K562 (cell line): ENCODE measurements around the gene GTF2I. TPM values are rescaled to one million over a fixed set of nuclear protein-coding genes. Genes with fewer than 3 reads are reported as not detected.

Experiments
- ATAC-seq: fragments of 200-7000 bp; cut with Tn5 transposase; 3 replicates; pipeline ENCODE4 v1.9.1; 2020; ENCODE audit warnings: moderate library complexity
- BruUV-seq: library from RNA; stranded (reverse); fragments of 400-500 nt; replicated peaks from 2 replicates; lab custom pipeline; 2021; lab: Mats Ljungman, UMichigan
- CTCF ChIA-PET: fragments of 300-600 bp; formaldehyde crosslinking; extraction: SDS; loops from one replicate; lab custom pipeline; 2021; ENCODE audit warnings: low intra/inter-chr PET ratio; lab: Yijun Ruan, JAX
- POLR2A ChIA-PET: fragments of 300-600, 350-650 bp; sonication (Branson Sonifier 250); formaldehyde crosslinking; extraction: SDS; loops from one replicate; lab custom pipeline; 2021; ENCODE audit warnings: antibody characterized with exemption, inconsistent platforms; lab: Yijun Ruan, JAX
- DNase-seq, 4 experiments: peaks; one replicate each; pipeline versions ENCODE4 v3.0.0 to v3.0.0-alpha.2; 2011 to 2018; ENCODE audit warnings: low spot score in 3 of 4, mixed read lengths in 3 of 4; ENCODE audit errors: extremely low read depth in 1 of 4
- FAIRE-seq: peaks from 2 replicates; lab custom pipeline; 2011; peaks lifted over from hg19 to GRCh38; lab: Jason Lieb, UNC
- H2AFZ ChIP-seq: 2 replicates; pipeline ENCODE4 v1.6.0; 2011; ENCODE audit warnings: low read depth, low read length, control low read depth, inconsistent platforms
- H3K27ac ChIP-seq: fragments of 200-600 bp; 3 replicates; pipeline ENCODE4 v1.8.0; 2011; ENCODE audit warnings: low read depth, mild to moderate bottlenecking, control low read depth, inconsistent platforms, low read length, moderate library complexity, mixed read lengths; ENCODE audit errors: extremely low read depth
- H3K27me3 ChIP-seq, 2 experiments: fragments of 300-600 bp in 1 of 2; 2 replicates in 1 of 2; 3 replicates in 1 of 2; pipeline versions ENCODE4 v1.6.0 to v1.8.0; 2011; ENCODE audit warnings: inconsistent platforms in 2 of 2, low read length in 2 of 2, mild to moderate bottlenecking in 1 of 2, mixed read lengths in 1 of 2, moderate library complexity in 1 of 2; ENCODE audit not compliant: control insufficient read depth in 2 of 2, insufficient read depth in 2 of 2
- H3K36me3 ChIP-seq: fragments of 300-600 bp; 3 replicates; pipeline ENCODE4 v1.8.0; 2011; ENCODE audit warnings: mild to moderate bottlenecking, low read length, inconsistent platforms; ENCODE audit not compliant: control insufficient read depth, insufficient read depth
- H3K4me1 ChIP-seq, 2 experiments: fragments of 200-600 bp in 1 of 2; replicated peaks in 1 of 2; 2 replicates in 1 of 2; 3 replicates in 1 of 2; pipeline versions ENCODE4 v1.5.1 to v1.8.0; 2011; ENCODE audit warnings: inconsistent platforms in 2 of 2, low read length in 2 of 2, mild to moderate bottlenecking in 1 of 2, mixed read lengths in 1 of 2, moderate library complexity in 1 of 2; ENCODE audit not compliant: control insufficient read depth in 2 of 2, insufficient read depth in 2 of 2
- H3K4me2 ChIP-seq: 2 replicates; pipeline ENCODE4 v1.6.1; 2011; ENCODE audit warnings: low read length, control low read depth, inconsistent platforms, mixed read lengths; ENCODE audit not compliant: insufficient read depth
- H3K4me3 ChIP-seq: fragments of 200-600 bp; sonication (generic), shearing (Covaris generic); 2 replicates; pipeline ENCODE4 v1.5.1; 2016; ENCODE audit warnings: control low read depth, inconsistent platforms
- H3K79me2 ChIP-seq: fragments of 200-600 bp; 3 replicates; pipeline ENCODE4 v1.8.0; 2011; ENCODE audit warnings: low read length, inconsistent platforms; ENCODE audit not compliant: control insufficient read depth, insufficient read depth
- H3K9ac ChIP-seq, 2 experiments: 2 replicates each; pipeline versions ENCODE4 v1.6.0 to v1.6.1; 2011; ENCODE audit warnings: low read depth in 2 of 2, low read length in 2 of 2, control low read depth in 1 of 2, inconsistent platforms in 1 of 2, mild to moderate bottlenecking in 1 of 2, mixed read lengths in 1 of 2; ENCODE audit not compliant: insufficient read depth in 1 of 2
- H3K9me1 ChIP-seq: one replicate; pipeline ENCODE4 v1.6.0; 2011; ENCODE audit warnings: inconsistent platforms, mild to moderate bottlenecking, low read length, moderate library complexity; ENCODE audit not compliant: control insufficient read depth, insufficient read depth
- H3K9me3 ChIP-seq: replicated peaks from 2 replicates; pipeline ENCODE4 v1.5.1; 2011; ENCODE audit warnings: low read depth, low read length, inconsistent platforms; ENCODE audit not compliant: control insufficient read depth, insufficient read depth
- H4K20me1 ChIP-seq: replicated peaks from 2 replicates; pipeline ENCODE4 v1.6.1; 2011; ENCODE audit warnings: low read length, inconsistent platforms, mixed read lengths; ENCODE audit not compliant: control insufficient read depth, insufficient read depth
- BHLHE40 ChIP-seq: IDR thresholded peaks from 2 replicates; pipeline ENCODE4 v1.6.1; 2011; ENCODE audit warnings: low read length, improper control_type of control experiment
- ELK3 ChIP-seq: fragments of 450-650 bp; formaldehyde crosslinking; IDR thresholded peaks from 2 replicates; pipeline ENCODE4 v1.4.0; 2020; ENCODE audit warnings: mild to moderate bottlenecking
- GABPA ChIP-seq: fragments of 200-800 bp; sonication (Bioruptor generic); conservative IDR thresholded peaks from 2 replicates; pipeline ENCODE4 v1.6.1; 2016; ENCODE audit warnings: low read depth, missing genetic modification characterization, missing compliant biosample characterization
- HDAC1 ChIP-seq, 2 experiments: fragments of 450-650 bp; IDR thresholded peaks; 2 replicates each; pipeline ENCODE4 v1.6.1; 2016 to 2017; ENCODE audit warnings: inconsistent platforms in 1 of 2, mild to moderate bottlenecking in 1 of 2, moderate library complexity in 1 of 2
- HMGN3 ChIP-seq: IDR thresholded peaks from 2 replicates; pipeline ENCODE4 v1.6.1; 2011; ENCODE audit warnings: borderline replicate concordance, low read depth, mild to moderate bottlenecking, mixed read lengths, low read length; ENCODE audit not compliant: insufficient read length; ENCODE audit errors: extremely low read depth
- HNRNPL ChIP-seq: fragments of 200-400 bp; formaldehyde crosslinking; IDR thresholded peaks from 2 replicates; pipeline ENCODE4 v1.6.1; 2017; ENCODE audit warnings: low read depth, mild to moderate bottlenecking, low read length
- HOXB6 ChIP-seq: fragments of 250-450 bp; sonication (Bioruptor Pico); IDR thresholded peaks from 2 replicates; pipeline ENCODE4 v1.5.1; 2022; ENCODE audit warnings: mild to moderate bottlenecking, borderline replicate concordance
- L3MBTL2 ChIP-seq: fragments of 450-650 bp; IDR thresholded peaks from 2 replicates; pipeline ENCODE4 v1.6.1; 2016; ENCODE audit warnings: mild to moderate bottlenecking, moderate library complexity
- MEIS2 ChIP-seq: fragments of 450-650 bp; IDR thresholded peaks from 2 replicates; pipeline ENCODE4 v1.6.1; 2014; ENCODE audit warnings: mild to moderate bottlenecking; ENCODE audit not compliant: partially characterized antibody
- RNF2 ChIP-seq: sonication (generic); IDR thresholded peaks from 2 replicates; pipeline ENCODE4 v1.6.1; 2016
- VEZF1 ChIP-seq: fragments of 200-800 bp; sonication (Bioruptor generic); IDR thresholded peaks from 2 replicates; pipeline ENCODE4 v1.6.1; 2017; ENCODE audit warnings: missing genetic modification characterization, missing compliant biosample characterization
- ZBTB33 ChIP-seq: sonication (generic); formaldehyde crosslinking; IDR thresholded peaks from 2 replicates; pipeline ENCODE4 v1.8.1; 2023; ENCODE audit warnings: mild to moderate bottlenecking, missing genetic modification reagents
- ZNF263 ChIP-seq: sonication (generic); formaldehyde crosslinking; IDR thresholded peaks from 2 replicates; pipeline ENCODE4 v1.8.0; 2022; ENCODE audit warnings: mild to moderate bottlenecking, missing genetic modification reagents, borderline replicate concordance
- ZNF695 ChIP-seq: fragments of 450-650 bp; formaldehyde crosslinking; IDR thresholded peaks from 2 replicates; pipeline ENCODE4 v1.4.0; 2020; ENCODE audit warnings: mild to moderate bottlenecking, moderate library complexity
- ZSCAN29 ChIP-seq: fragments of 450-650 bp; IDR thresholded peaks from 2 replicates; pipeline ENCODE4 v1.6.1; 2017
- WGBS: fragments of 100-300 bp; shearing (Covaris generic); methylation state at CpG from one replicate; pipeline ENCODE4 v1.1.6; 2016; ENCODE audit warnings: low coverage, mixed read lengths; ENCODE audit not compliant: insufficient coverage; ENCODE audit errors: missing lambda C conversion rate; 5-methylcytosine and 5-hydroxymethylcytosine counted together
- in situ Hi-C: fragments of 300-500 bp; cut with MboI; formaldehyde crosslinking; loops from 4 replicates; pipeline ENCODE4 v1.15.0; 2018; ENCODE audit warnings: inconsistent platforms, mixed read lengths
- intact Hi-C: fragments of 100-400 bp; cut with micrococcal nuclease; formaldehyde crosslinking; loops from 2 replicates; pipeline ENCODE4 v1.14.2; 2022
- polyA plus RNA-seq, 8 experiments: library from polyadenylated mRNA; depleted of rRNA in 4 of 8; stranded (reverse) in 5 of 8; unstranded in 3 of 8; fragments of >200 nt; fragmentation: Nextera tagmentation in 2 of 8; fragmentation: Illumina TruSeq in 1 of 8; extraction: Ambion mirVana in 2 of 8; extraction: Trizol in 1 of 8; gene quantifications; 2 replicates each; pipeline versions ENCODE4 v1.2.1 to v1.2.3, GENCODE V29; 2011 to 2014; ENCODE audit warnings: inconsistent platforms in 1 of 8, missing spikeins in 1 of 8
- total RNA-seq, 7 experiments: library from RNA; depleted of rRNA in 6 of 7; stranded (reverse); fragments of >200 nt in 6 of 7; fragmentation: Illumina TruSeq in 2 of 7; extraction: Trizol in 2 of 7; gene quantifications; 2 replicates each; pipeline versions ENCODE4 v1.2.1 to v1.2.3, GENCODE V29; 2011 to 2021; ENCODE audit warnings: low replicate concordance in 1 of 7

The GTF2I gene
- total and polyA plus RNA-seq, 9 of the 15 experiments (the other 6 are each of a cell fraction or from before 2014, with no cell fraction given) = 8.4 to 161 (median 90.0) TPM

DNA sequence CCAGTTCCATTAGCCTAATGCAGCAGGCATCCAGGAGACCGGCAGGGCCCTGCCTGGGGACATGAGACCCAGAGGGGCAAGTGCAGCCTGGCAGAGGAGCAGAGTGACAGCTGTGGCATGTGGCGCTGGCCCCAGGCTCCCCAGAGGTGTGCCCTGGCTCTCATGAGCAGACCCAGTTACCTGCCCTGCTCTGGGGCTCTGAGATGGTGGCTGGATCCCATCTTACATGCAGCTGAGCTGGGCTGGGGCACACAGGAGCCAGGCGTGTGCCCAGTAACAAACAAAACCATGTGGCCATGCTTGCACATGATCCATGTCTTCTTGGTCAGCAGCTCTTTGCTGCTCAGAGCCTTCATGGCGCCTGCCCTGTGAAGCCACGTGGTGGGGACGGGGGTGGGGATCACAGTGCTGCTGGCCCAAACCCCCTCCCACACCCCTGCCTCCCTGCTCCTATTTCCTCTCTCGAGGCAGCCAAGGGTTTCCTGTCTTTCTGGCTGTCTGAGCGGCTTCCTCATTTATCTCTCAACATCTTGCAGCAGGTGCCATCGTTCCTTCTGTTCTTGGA is 40.3 kb upstream of the GTF2I start:
- FAIRE-seq (no peak), DNase-seq (peak; percentile 39 to 46 (median 44)), ATAC-seq (peak; percentile 57)
- no TSS peak for BruUV-seq
- Histone ChIP-seq H3K4me1 (peaks cover 14 to 19% of the 10 kb centered on the region in 2 experiments), H3K36me3 (no peaks in the 10 kb centered on the region), H3K4me3 (no peak overlapping the region), H3K9me1 (no peaks in the 10 kb centered on the region), H3K27ac (peak overlapping the region; percentile 37; the same call in 1 of the 3 replicates), H3K9me3 (no peaks in the 10 kb centered on the region), H3K4me2 (peak overlapping the region; percentile 35), H3K9ac (peak overlapping the region; percentile 31 to 82; a peak in 3 of 4 replicates), H3K79me2 (no peaks in the 10 kb centered on the region), H3K27me3 (no peaks in the 10 kb centered on the region), H2AFZ (peak overlapping the region; percentile 95), H4K20me1 (no peaks in the 10 kb centered on the region)
- in situ Hi-C loops = no loop called here
- intact Hi-C loops = no loop called here
- 31% methylated on average over 9 of the region's 9 CpGs for WGBS
- ChIA-PET POLR2A (no interaction called here), CTCF (no interaction called here)
- TF ChIP-seq HNRNPL = no peak
- TF ChIP-seq ZNF263 = no peak
- no peak for TF ChIP-seq HOXB6 (CRISPR knock-in tag)
- peak; percentile 85 for TF ChIP-seq L3MBTL2
- TF ChIP-seq HDAC1 (IDR thresholded peaks at IDR 0.05) = no peak
- TF ChIP-seq ZBTB33 (CRISPR knock-in tag) = 0 out of 2 replicates have a peak, but pooled peaks have one; percentile 21
- no peak; the same call in 1 of the 2 replicates for TF ChIP-seq RNF2
- TF ChIP-seq ZNF695 (CRISPR knock-in tag) = 0 out of 2 replicates have a peak, but pooled peaks have one; percentile 32
- TF ChIP-seq GABPA (tag) = 0 out of 2 replicates have a peak, but pooled peaks have one; percentile 18
- peak; percentile 4 for TF ChIP-seq HMGN3
- TF ChIP-seq ZSCAN29 = no peak
- TF ChIP-seq BHLHE40 = peak; percentile 11; the same call in 1 of the 2 replicates
- TF ChIP-seq MEIS2 = peak; percentile 1
- no peak for TF ChIP-seq ELK3 (CRISPR knock-in tag)
- TF ChIP-seq VEZF1 (CRISPR knock-in tag) = peak; percentile 59
